Large intestine (tissue), 3 donors: Measurements from ENCODE around the gene TMUB1. TPM values are rescaled to one million over a fixed set of nuclear protein-coding genes. Genes with fewer than 3 reads are reported as not detected.
A peak's percentile ranks its signal among the peaks of the same experiment; 100 is the strongest.

Experiments used
- DNase-seq, 2 donors: peaks; one replicate each; pipeline versions ENCODE4 v3.0.0 to v3.0.0-alpha.2; 2013
- H3K27ac ChIP-seq: one replicate; pipeline ENCODE4 v1.5.1; 2013; ENCODE audit warnings: low read length
- H3K27me3 ChIP-seq: 2 replicates; pipeline ENCODE4 v1.6.1; 2013; ENCODE audit warnings: low read length; ENCODE audit not compliant: control insufficient read depth, insufficient read depth
- H3K36me3 ChIP-seq: 2 replicates; pipeline ENCODE4 v1.6.1; 2013; ENCODE audit warnings: low read length; ENCODE audit not compliant: control insufficient read depth, insufficient read depth
- H3K4me1 ChIP-seq: one replicate; pipeline ENCODE4 v1.6.1; 2013; ENCODE audit warnings: low read length; ENCODE audit not compliant: control insufficient read depth, insufficient read depth
- H3K4me3 ChIP-seq: one replicate; pipeline ENCODE4 v1.5.1; 2013; ENCODE audit warnings: low read length
- H3K9me3 ChIP-seq: one replicate; pipeline ENCODE4 v1.6.1; 2013; ENCODE audit warnings: mild to moderate bottlenecking, low read depth, low read length, moderate library complexity; ENCODE audit not compliant: control insufficient read depth
- WGBS: methylation state at CpG from one replicate; pipeline ENCODE4 v1.1.5; 2013; ENCODE audit warnings: low lambda C conversion rate; ENCODE audit not compliant: insufficient coverage; 5-methylcytosine and 5-hydroxymethylcytosine counted together
- polyA plus RNA-seq: library from polyadenylated mRNA; unstranded; fragments of 120-200 nt; gene quantifications from one replicate; pipeline ENCODE4 v1.2.1, GENCODE V29; 2013

TMUB1 gene
- polyA plus RNA-seq, 1 donor = 61.8 TPM

DNA sequence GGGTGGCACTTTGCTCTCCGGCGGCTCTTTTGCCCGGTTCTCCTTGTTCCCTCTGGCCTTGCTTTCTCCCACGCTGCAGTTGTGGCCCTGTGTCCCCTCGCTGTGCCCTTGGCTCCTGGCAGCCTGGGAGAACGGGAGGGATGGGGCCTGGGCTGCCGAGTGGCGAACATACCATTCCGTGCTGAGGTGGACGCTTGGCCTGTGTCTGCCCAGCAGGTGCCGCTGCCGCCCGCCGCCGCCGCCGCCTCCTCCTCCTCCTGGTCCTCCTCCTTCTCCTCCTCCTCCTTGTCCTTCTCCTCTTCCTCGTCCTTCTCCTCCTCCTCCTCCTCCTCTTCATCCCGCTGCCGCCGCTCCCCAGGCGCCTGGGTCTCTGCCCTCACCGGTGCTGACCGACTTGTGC, 39.0 kb upstream of the TMUB1 start:
- no peak for DNase-seq
- 70% methylated on average over 10 of the region's 24 CpGs for WGBS
- peaks cover 7% of the 10 kb centered on the region for H3K9me3 ChIP-seq
- no peaks in the 10 kb centered on the region for H3K27me3 ChIP-seq
- H3K4me1 ChIP-seq = peaks cover 12% of the 10 kb centered on the region
- H3K27ac ChIP-seq = no peak overlapping the region
- H3K36me3 ChIP-seq = peaks cover 65% of the 10 kb centered on the region
- H3K4me3 ChIP-seq = no peak overlapping the region

- WGBS = 88% methylated on average over 6 of the region's 30 CpGs
- H3K27ac ChIP-seq = no peak overlapping the region
- peaks cover 7% of the 10 kb centered on the region for H3K9me3 ChIP-seq
- no peak overlapping the region for H3K4me3 ChIP-seq
- H3K36me3 ChIP-seq = peaks cover 71% of the 10 kb centered on the region
- H3K27me3 ChIP-seq = no peaks in the 10 kb centered on the region
- H3K4me1 ChIP-seq = peaks cover 12% of the 10 kb centered on the region
- no peak for DNase-seq
These were observed 38.3 kb upstream of the TMUB1 start for GRCh38 chr7:151121380-151122170.

DNA sequence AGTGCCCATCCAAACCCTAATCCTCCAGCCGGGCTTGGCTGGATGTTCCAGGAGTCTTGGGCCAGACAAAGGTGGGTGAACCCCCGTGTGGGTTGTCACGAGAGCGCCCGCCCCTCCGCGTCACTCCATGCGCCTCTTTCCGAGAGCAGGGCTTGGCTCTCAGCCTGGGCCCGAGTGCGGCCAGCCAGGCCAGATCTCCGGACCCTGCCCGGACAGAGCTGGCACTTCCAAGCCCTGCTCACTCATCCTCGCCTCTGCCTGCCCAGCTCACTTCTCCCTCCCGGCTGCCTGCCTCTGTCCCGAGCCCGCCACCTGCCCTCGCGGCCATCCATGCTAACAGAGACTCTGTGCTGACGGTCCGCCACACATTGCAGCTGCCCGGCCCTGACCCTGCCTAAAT, 37.6 kb upstream of the TMUB1 start:
- no CpG with 5 or more reads among the region's 22 CpGs for WGBS
- Histone ChIP-seq H3K9me3 (peaks cover 7% of the 10 kb centered on the region), H3K4me3 (no peak overlapping the region), H3K27me3 (no peaks in the 10 kb centered on the region), H3K27ac (no peak overlapping the region), H3K36me3 (peaks cover 72% of the 10 kb centered on the region), H3K4me1 (peaks cover 12% of the 10 kb centered on the region)
- DNase-seq = no peak

DNA sequence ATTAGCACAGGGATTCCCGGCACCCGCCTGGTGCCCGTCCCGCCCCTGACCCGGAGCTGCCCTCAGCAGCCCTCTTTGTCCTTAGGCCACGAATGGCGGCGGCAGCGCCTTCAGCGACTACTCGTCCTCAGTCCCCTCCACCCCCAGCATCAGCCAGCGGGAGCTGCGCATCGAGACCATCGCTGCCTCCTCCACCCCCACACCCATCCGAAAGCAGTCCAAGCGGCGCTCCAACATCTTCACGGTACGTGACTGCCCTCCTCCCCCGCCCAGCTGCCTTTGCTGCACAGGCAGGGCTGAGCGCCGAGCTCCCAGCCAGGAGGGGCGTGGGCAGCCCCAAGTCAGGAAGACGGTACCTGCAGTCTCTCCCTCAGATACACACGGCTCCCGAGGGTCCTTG, 36.6 kb upstream of the TMUB1 start:
- no CpG with 5 or more reads among the region's 27 CpGs for WGBS
- no peak overlapping the region for H3K27ac ChIP-seq
- H3K36me3 ChIP-seq = peaks cover 70% of the 10 kb centered on the region

GRCh38 chr7:151119055-151119415, 35.7 kb upstream of the TMUB1 start:
- H3K9me3 ChIP-seq = peaks cover 7% of the 10 kb centered on the region
- peaks cover 8% of the 10 kb centered on the region for H3K4me1 ChIP-seq
- H3K36me3 ChIP-seq = peaks cover 62% of the 10 kb centered on the region
- no CpG with 5 or more reads among the region's 13 CpGs for WGBS
- peaks cover 4% of the 10 kb centered on the region for H3K27me3 ChIP-seq
- DNase-seq = no peak
- H3K4me3 ChIP-seq = no peak overlapping the region
- H3K27ac ChIP-seq = no peak overlapping the region

More for the DNA sequence above, 36.6 kb upstream of the TMUB1 start:
- H3K4me3 ChIP-seq = no peak overlapping the region
- H3K9me3 ChIP-seq = peaks cover 7% of the 10 kb centered on the region
- no peaks in the 10 kb centered on the region for H3K27me3 ChIP-seq
- peaks cover 6% of the 10 kb centered on the region for H3K4me1 ChIP-seq
- DNase-seq = no peak

DNA sequence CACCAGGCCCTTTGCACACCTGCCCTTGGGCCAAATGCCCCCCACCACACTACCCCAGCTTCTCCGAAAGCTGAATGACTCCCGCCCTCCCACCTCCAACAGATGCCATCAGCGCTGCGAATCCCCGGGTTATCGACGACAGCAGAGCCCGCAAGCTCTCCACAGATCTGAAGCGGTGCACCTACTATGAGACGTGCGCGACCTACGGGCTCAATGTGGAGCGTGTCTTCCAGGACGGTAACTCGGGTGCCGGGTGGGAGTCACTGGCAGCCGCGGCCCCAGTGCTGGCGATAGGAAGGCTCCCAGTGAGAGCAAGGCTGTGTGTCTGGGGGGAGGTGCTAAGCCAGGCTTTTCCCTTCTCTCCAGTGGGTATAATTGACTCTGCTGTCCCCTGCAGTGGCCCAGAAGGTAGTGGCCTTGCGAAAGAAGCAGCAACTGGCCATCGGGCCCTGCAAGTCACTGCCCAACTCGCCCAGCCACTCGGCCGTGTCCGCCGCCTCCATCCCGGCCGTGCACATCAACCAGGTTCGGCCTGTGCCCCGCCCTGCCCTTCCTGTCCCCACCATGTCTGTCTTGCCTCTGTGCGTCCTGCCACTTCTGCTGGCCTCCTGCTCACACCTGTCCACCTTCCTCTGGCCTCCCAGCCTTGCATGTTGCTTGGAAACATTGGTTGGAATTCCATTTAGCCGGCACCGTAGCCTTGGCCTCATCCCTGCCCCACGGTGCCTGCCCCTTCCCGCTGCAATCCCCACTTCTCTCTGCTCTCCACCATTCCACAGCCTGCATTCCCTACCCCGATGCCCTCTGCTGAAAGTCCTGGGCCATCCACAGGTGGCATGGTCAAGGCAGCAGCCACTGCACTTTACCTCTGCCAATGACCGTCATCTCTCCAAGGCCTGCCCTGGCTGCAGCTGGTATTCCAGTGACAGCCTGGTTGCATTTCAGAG, 35.1 kb upstream of the TMUB1 start:
- H3K9me3 ChIP-seq = peaks cover 7% of the 10 kb centered on the region
- DNase-seq = no peak
- WGBS = 85% methylated on average over 4 of the region's 38 CpGs
- no peak overlapping the region for H3K4me3 ChIP-seq
- H3K27me3 ChIP-seq = peaks cover 4% of the 10 kb centered on the region
- H3K27ac ChIP-seq = no peak overlapping the region
- H3K4me1 ChIP-seq = peaks cover 9% of the 10 kb centered on the region
- H3K36me3 ChIP-seq = peaks cover 57% of the 10 kb centered on the region

- no CpG with 5 or more reads among the region's 12 CpGs for WGBS
- no peak overlapping the region for H3K27ac ChIP-seq
- H3K4me3 ChIP-seq = no peak overlapping the region
- peaks cover 4% of the 10 kb centered on the region for H3K27me3 ChIP-seq
- DNase-seq = no peak
- peaks cover 9% of the 10 kb centered on the region for H3K4me1 ChIP-seq
- peaks cover 54% of the 10 kb centered on the region for H3K36me3 ChIP-seq
- peaks cover 5% of the 10 kb centered on the region for H3K9me3 ChIP-seq
These were observed 34.3 kb upstream of the TMUB1 start for GRCh38 chr7:151117565-151117964.

GRCh38 chr7:151116603-151117440, 33.5 kb upstream of the TMUB1 start:
- Histone ChIP-seq H3K9me3 (no peaks in the 10 kb centered on the region), H3K27ac (no peak overlapping the region), H3K27me3 (peaks cover 4% of the 10 kb centered on the region), H3K4me1 (peaks cover 9% of the 10 kb centered on the region), H3K4me3 (no peak overlapping the region), H3K36me3 (peaks cover 53% of the 10 kb centered on the region)
- WGBS = no CpG with 5 or more reads among the region's 27 CpGs
- DNase-seq = no peak

DNA sequence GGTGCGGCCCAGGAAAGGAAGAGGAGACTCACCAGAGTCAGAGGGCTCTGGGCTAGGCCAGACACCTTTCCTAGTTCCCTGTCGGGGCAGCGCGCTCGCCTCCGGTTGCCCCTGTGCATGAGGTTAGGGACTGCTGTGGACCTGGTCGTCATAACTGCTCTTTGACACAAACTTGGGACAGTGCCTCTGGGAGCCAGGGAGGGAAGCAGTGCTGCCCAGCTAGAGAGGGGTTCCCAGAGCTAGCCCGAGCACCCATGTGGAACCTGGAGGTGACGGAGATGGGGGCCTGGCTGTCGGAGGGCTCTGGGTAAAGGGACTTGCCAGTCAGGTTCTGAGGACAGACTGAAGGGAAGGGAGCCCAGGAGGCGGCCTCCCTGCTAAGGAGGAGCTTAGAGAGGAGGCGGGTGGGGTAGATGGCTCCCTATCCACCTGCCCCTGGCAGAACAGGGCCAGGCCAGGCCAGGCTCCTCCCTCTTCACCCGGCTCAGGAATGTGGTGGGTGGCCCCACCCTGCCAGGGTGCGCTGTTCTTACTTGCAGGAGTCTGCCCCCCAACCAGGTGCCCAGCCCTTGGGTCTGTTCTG, 32.6 kb upstream of the TMUB1 start:
- no CpG with 5 or more reads among the region's 14 CpGs for WGBS
- Histone ChIP-seq H3K27ac (no peak overlapping the region), H3K4me3 (no peak overlapping the region), H3K27me3 (peaks cover 4% of the 10 kb centered on the region), H3K36me3 (peaks cover 44% of the 10 kb centered on the region), H3K4me1 (peaks cover 9% of the 10 kb centered on the region), H3K9me3 (no peaks in the 10 kb centered on the region)
- DNase-seq = peak in 1 of 2 donors; percentile 33
